Measurements from ENCODE around the gene NRIP1. TPM values are rescaled to one million over a fixed set of nuclear protein-coding genes. Genes with fewer than 3 reads are reported as not detected.

NRIP1 gene
- total RNA-seq, 4 donors from 2014 or later: 35.7 to 63.7 (median 41.0) TPM

DNA sequence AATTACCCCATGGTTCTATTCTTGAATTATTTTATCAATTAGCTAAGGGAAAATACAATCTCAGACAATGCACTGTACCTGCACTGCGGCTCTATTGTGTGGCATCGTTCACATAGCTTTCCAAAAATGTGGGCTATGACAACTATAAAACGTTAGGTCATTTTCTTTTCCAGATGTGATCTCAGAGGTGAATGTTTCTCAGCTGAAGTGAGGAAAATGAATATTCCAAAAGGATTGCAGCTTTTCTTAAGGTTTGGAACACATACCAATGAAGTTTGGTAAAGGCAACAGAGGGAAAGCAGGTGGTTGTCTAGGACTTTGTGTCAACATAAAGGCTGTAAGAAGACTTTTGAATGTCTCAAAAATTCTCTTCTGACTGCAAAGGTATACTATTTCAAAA lies 105.5 kb downstream of the NRIP1 start:
- ATAC-seq: no peak
- no peak for DNase-seq
- intact Hi-C loops (cut with DNase I; ENCODE audit: low total_unique reads) (no loop called here), in situ Hi-C loops (cut with MboI; ENCODE audit: low sequenced_read_pairs in 4 of 4) (no loop called here)
- Histone ChIP-seq H3K27me3 (no peaks in the 10 kb centered on the region), H3K36me3 (no peaks in the 10 kb centered on the region), H3K9me3 (no peaks in the 10 kb centered on the region), H3K4me3 (no peak overlapping the region), H3K4me1 (peaks cover 10 to 23% of the 10 kb centered on the region in 2 donors), H3K27ac (no peak overlapping the region)
- no peak for TF ChIP-seq POLR2A (IDR thresholded peaks at IDR 0.05)
- TF ChIP-seq, protein P1, sequence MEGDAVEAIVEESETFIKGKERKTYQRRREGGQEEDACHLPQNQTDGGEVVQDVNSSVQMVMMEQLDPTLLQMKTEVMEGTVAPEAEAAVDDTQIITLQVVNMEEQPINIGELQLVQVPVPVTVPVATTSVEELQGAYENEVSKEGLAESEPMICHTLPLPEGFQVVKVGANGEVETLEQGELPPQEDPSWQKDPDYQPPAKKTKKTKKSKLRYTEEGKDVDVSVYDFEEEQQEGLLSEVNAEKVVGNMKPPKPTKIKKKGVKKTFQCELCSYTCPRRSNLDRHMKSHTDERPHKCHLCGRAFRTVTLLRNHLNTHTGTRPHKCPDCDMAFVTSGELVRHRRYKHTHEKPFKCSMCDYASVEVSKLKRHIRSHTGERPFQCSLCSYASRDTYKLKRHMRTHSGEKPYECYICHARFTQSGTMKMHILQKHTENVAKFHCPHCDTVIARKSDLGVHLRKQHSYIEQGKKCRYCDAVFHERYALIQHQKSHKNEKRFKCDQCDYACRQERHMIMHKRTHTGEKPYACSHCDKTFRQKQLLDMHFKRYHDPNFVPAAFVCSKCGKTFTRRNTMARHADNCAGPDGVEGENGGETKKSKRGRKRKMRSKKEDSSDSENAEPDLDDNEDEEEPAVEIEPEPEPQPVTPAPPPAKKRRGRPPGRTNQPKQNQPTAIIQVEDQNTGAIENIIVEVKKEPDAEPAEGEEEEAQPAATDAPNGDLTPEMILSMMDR (IDR thresholded peaks at IDR 0.05 in 4 of 5, conservative IDR thresholded peaks at IDR 0.05 in 1 of 5): no peak

- no peak for TF ChIP-seq POLR2A (IDR thresholded peaks at IDR 0.05)
- TF ChIP-seq, protein P1 (IDR thresholded peaks at IDR 0.05 in 4 of 5, conservative IDR thresholded peaks at IDR 0.05 in 1 of 5): no peak
- ATAC-seq (no peak), DNase-seq (no peak)
- intact Hi-C loops (cut with DNase I; ENCODE audit: low total_unique reads) (no loop called here), in situ Hi-C loops (cut with MboI; ENCODE audit: low sequenced_read_pairs in 4 of 4) (no loop called here)
- Histone ChIP-seq H3K4me1 (peaks cover 3 to 12% of the 10 kb centered on the region in 2 donors), H3K4me3 (no peak overlapping the region), H3K27ac (no peak overlapping the region), H3K36me3 (no peaks in the 10 kb centered on the region), H3K27me3 (no peaks in the 10 kb centered on the region), H3K9me3 (no peaks in the 10 kb centered on the region)
These were observed 107.0 kb downstream of the NRIP1 start for GRCh38 chr21:14957836-14958235.

DNA sequence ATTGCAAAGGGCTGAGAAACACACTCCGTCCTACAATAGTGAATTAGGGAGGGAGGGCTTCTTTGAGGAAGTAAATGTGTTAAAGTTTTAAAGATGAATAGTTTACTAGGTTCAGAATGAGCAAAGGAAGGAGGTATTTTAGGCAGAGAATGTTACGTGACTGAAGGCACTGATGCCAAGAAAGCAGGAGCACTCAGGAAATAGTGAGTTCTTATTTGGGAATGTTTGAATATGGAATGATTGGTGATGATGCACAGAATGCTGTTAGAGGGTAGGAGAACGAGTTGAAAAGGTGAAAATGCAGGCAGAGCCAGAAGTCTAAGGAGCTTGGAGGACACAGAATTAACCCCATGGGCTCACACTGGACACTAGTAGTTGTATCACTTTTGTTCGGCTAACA lies 108.0 kb downstream of the NRIP1 start:
- in situ Hi-C loops (cut with MboI; ENCODE audit: low sequenced_read_pairs in 4 of 4): no loop called here
- intact Hi-C loops (cut with DNase I; ENCODE audit: low total_unique reads): no loop called here
- ATAC-seq (no peak), DNase-seq (no peak)
- Histone ChIP-seq H3K27me3 (no peaks in the 10 kb centered on the region), H3K36me3 (no peaks in the 10 kb centered on the region), H3K9me3 (no peaks in the 10 kb centered on the region), H3K4me1 (peaks cover 0 to 4% of the 10 kb centered on the region in 2 donors), H3K4me3 (no peak overlapping the region), H3K27ac (no peak overlapping the region)
- no peak for TF ChIP-seq POLR2A (IDR thresholded peaks at IDR 0.05)
- TF ChIP-seq, protein P1 (IDR thresholded peaks at IDR 0.05 in 4 of 5, conservative IDR thresholded peaks at IDR 0.05 in 1 of 5): no peak

DNA sequence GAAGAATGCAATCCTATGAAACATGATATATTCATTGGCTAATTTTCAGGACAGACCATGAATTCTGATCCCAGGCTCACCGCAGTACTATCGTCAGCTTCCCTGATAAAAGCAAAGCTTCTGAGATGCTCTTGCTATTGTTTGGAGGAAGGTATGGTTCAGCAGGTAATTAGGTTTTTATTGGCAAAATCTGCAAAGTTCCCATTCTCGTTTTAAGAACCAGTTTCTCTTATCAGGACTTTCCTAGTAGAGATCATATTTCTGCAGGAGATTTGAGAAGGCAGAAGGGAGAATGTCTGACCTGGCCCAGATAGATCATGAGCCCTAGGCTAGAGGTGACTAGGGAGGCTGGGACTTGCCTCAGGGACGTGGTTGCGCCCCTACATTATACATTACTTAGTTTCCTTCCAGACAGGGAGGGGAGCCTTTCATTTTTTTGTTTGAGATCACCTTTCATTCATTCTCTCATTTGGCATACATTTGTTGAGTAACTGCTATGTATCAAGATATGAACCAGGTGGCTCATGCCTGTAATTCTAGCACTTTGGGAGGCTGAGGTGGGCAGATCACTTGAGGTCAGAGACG lies 108.8 kb downstream of the NRIP1 start:
- no peaks in the 10 kb centered on the region for H3K9me3 ChIP-seq
- no peak for DNase-seq
- H3K4me3 ChIP-seq: no peak overlapping the region
- H3K27me3 ChIP-seq: no peaks in the 10 kb centered on the region
- intact Hi-C loops (cut with DNase I; ENCODE audit: low total_unique reads): no loop called here
- ATAC-seq: no peak
- no peaks in the 10 kb centered on the region for H3K36me3 ChIP-seq
- H3K4me1 ChIP-seq: peaks cover 0 to 4% of the 10 kb centered on the region in 2 donors
- no peak overlapping the region for H3K27ac ChIP-seq
- no peak for TF ChIP-seq POLR2A (IDR thresholded peaks at IDR 0.05)
- TF ChIP-seq, protein P1 (IDR thresholded peaks at IDR 0.05 in 4 of 5, conservative IDR thresholded peaks at IDR 0.05 in 1 of 5): no peak
- in situ Hi-C loops (cut with MboI; ENCODE audit: low sequenced_read_pairs in 4 of 4): no loop called here

- in situ Hi-C loops (cut with MboI; ENCODE audit: low sequenced_read_pairs in 4 of 4): no loop called here
- intact Hi-C loops (cut with DNase I; ENCODE audit: low total_unique reads): no loop called here
These were observed 111.9 kb downstream of the NRIP1 start for GRCh38 chr21:14952916-14953315.

More at GRCh38 chr21:14952916-14953315, 111.9 kb downstream of the NRIP1 start:
- no peak overlapping the region for H3K4me3 ChIP-seq
- ATAC-seq (no peak), DNase-seq (no peak)
- H3K9me3 ChIP-seq: no peaks in the 10 kb centered on the region
- no peaks in the 10 kb centered on the region for H3K27me3 ChIP-seq
- peaks cover 0 to 4% of the 10 kb centered on the region in 2 donors for H3K4me1 ChIP-seq
- H3K36me3 ChIP-seq: no peaks in the 10 kb centered on the region
- H3K27ac ChIP-seq: no peak overlapping the region
- TF ChIP-seq, protein P1 (IDR thresholded peaks at IDR 0.05 in 4 of 5, conservative IDR thresholded peaks at IDR 0.05 in 1 of 5): no peak
- TF ChIP-seq POLR2A (IDR thresholded peaks at IDR 0.05): no peak

Measured in gastrocnemius medialis (tissue), 4 donors.